Fibroblast of upper back skin (primary cell): ENCODE results near the gene PAX8.
A peak's percentile ranks its signal among the peaks of the same experiment; 100 is the strongest.

ENCODE experiments used
- DNase-seq: peaks from one replicate; pipeline ENCODE4 v3.0.0-alpha.2; 2013

The PAX8 gene

DNA sequence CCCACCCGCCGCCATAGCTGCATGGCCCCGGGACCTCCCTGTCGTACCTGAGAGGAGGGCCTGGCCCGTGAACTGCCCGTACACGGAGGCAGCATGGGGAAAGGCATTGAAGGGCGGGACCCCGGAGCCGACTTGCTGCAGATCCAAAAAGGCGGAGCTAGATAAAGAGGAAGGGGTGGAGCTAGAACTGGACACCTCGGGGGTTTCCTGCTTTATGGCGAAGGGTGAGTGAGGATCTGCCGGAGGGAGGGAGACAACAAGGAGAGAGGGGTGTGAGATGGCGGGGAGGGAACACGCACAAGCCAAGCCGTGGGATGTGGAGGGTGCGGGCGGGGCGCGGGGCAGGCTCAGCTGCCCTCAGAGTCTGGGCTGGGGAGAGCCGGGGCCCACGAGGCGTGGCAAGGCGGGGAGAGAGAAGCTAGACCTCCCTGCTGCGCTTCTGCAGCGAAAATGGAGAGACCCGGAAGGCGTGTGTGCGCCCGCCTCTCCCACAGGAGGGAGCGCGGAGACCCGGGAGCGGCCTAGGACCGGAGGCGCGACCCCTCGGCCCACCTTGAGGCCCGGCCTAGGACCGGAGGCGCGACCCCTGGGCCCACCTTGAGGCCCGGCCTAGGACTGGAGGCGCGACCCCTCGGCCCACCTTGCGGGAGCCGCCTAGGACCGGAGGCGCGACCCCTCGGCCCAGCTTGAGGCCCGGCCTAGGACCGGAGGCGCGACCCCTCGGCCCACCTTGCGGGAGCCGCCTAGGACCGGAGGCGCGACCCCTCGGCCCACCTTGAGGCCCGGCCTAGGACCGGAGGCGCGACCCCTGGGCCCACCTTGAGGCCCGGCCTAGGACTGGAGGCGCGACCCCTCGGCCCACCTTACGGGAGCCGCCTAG lies 43.1 kb downstream of the PAX8 start:
- peak; percentile 71 for DNase-seq

GRCh38 chr2:113234721-113235346 lies 43.9 kb downstream of the PAX8 start:
- DNase-seq: no peak

DNA sequence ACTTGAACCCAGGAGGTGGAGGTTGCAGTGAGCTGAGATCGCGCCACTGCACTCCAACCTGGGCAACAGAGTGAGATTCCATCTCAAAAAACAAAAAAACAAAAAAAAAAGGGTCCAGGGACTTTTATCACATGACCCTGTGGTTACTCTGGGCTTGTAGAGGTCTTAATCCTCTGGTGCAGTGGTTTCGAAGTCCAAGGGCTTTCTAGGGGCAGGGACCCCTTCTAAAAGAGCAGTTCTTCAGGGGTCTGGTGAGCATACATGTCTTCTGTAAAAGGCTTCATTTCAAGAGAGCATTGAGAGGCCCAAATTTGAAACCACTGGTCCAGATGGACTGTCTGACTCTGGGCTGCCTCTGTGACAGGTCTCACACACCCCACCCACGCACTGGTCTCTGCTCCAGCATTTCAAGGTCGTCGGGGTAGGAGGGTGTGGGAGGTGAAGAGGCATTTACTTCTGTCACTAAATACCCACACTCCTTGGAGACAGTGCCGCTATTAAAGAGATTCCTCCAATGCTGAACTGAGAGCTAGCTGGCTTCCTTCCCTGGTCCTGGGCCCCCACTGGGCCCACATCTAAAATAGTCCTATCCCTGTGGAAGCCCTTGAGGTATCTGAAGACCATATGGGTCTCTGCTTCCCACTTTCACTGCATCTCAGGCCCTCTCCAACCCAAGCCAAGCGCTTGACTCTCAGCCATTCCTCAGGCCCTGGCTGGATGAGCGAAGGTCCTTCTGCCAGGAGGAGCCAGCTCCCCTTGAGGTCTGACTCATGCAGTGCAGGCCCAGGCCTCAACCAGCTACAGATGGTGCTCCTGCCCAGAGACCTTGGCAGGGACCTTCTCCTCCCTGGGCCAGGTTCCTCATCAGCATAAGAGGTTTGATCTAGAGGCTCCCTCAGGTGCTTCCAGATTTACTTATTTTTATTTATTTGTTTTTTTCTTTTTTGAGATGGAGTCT lies 44.8 kb downstream of the PAX8 start:
- no peak for DNase-seq

- DNase-seq: no peak
Measured at GRCh38 chr2:113232740-113233139, 46.0 kb downstream of the PAX8 start.

GRCh38 chr2:113232123-113232522 lies 46.6 kb downstream of the PAX8 start:
- DNase-seq: no peak

DNA sequence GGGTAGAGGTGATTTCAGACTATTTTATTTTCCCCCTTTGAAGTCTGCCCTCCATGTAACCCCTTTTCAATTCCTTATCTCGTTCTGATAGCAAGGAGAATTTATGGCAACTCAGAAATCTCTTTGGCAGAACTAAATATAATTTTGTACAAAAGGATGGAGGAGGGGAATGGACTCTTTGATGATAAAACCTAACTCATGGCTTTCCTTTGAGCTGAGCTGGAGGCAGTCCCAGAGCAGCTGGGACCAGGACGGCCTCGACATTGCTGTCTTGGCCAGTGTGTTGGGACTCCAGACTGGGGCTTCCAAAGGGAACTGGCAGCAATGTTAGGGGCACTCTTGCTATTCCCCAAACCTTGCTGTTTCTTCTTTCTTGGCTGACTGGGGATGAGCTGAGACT lies 47.7 kb downstream of the PAX8 start:
- DNase-seq: no peak

- no peak for DNase-seq
Measured at GRCh38 chr2:113230531-113230930, 48.2 kb downstream of the PAX8 start.

DNA sequence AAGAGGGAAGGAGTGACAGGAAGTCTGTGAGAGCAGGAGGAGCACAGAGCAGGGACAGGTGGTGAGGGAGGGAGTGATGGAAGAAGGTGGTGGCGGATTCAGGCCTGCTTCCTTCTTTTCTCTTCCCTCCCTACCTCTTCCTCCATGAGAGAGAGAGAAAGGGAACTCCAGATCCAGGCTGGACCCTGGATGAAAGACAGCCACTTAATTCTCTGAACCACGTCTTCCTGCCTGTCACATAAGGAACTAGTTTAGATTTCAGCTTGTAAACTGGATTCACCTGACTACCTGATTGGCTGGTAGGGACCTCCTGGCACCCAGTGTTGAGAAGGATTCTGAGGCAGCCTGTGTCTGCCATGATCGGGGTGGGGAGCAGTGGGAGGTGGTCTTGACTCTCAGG lies 48.9 kb downstream of the PAX8 start:
- DNase-seq: no peak

DNA sequence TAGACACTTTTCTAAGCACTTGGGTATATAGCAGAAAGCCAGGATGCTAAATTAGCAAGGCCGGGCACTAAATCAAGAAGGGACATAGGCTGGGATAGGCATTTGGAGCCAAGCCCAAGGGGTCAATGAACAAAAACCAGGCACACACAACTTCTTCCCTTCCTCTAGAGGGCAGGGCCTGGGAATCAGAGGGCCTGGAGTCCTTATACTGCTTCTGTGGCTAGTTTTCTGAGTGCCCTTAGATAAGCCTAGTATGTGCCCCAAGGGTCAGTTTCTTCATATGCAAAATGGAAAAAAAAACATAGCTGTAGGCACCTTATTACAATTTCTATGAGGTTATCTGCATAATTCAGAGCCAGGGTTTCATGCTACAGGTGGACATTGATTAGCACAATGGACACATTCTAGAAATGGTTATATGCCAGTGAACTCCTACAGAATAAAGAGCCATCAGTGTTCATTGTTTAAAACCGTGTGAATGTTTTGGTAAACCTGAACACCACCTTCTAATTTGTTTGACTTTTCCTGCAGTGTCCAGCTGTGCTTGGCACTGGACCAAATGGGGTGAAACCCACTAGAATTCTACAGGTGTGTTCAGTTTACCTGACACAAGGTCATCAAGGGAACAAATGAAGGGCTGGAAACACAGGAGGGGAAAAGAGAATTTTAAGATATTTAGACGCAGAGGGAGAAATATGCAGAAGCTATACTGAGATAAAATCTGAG lies 49.6 kb downstream of the PAX8 start:
- no peak for DNase-seq

GRCh38 chr2:113228351-113228750 lies 50.4 kb downstream of the PAX8 start:
- no peak for DNase-seq

GRCh38 chr2:113227698-113228097 lies 51.0 kb downstream of the PAX8 start:
- no peak for DNase-seq

DNA sequence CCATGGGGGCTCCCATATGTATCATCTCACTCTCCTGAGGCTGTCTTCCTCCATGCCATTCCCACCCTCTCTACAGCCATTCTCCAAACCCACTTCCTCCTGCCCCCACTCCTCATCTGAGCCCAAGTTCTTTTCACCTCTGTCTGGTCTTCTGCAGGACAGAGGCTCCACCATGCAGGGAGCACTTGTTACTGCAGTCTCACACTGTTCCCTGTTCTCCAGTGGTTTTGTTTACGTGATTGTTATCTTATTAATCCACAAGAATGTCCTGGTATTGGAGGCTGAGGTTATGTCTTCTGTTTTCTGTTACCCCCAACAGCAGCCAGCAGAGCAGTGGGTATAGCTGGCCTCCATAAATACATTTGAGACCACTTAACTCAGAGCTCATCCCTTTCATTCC lies 51.4 kb downstream of the PAX8 start:
- no peak for DNase-seq

GRCh38 chr2:113226462-113226861 lies 52.3 kb downstream of the PAX8 start:
- no peak for DNase-seq

- DNase-seq: no peak
Measured at GRCh38 chr2:113225263-113226259, 53.2 kb downstream of the PAX8 start.

DNA sequence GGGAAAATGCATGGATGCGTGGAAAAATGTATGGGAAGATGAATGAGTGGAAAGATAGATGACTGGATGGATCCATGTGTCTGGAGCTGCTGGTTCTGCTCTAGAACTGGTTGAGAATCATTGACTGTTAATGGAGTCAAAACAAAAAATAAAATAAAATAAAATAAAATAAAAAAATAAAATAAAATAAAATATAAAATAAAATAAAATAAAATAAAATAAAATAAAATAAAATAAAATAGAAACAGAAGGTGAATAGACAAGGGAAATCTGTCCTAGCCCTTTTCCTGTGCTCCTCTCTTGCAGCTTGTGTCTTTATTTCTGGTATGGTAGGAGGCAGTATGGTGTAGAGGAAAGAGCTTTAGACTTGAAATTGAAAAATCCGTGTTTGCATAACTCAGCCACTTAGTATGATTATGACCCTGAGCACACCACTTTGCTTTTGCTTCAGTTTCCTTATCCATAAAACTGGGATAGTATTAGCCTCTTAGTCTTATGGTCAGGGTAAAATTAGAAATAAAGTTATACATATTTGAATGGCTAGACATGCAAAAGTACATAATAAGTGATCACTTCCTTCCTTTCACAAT lies 54.0 kb downstream of the PAX8 start:
- DNase-seq: no peak

- DNase-seq: no peak
Measured at GRCh38 chr2:113223813-113224212, 54.9 kb downstream of the PAX8 start.

DNA sequence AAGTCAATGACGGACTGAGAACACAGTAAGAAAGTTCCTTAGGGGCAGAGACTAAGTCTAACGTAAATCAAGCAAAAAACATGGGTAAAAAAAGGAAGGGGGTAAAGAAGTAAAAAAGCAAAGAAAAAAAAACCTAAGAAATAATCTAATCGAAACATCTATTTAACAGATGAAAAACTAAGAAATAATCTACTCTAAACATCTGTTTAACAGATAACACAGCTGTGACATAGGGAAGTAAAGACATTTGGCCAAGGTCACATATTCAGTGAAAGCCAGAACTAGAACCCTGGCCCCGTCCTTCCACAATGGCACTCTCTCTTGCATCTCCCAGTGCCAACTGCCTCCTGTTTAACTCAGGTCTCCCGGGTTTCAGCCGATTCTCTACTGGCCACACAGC lies 56.9 kb downstream of the PAX8 start:
- DNase-seq: no peak

DNA sequence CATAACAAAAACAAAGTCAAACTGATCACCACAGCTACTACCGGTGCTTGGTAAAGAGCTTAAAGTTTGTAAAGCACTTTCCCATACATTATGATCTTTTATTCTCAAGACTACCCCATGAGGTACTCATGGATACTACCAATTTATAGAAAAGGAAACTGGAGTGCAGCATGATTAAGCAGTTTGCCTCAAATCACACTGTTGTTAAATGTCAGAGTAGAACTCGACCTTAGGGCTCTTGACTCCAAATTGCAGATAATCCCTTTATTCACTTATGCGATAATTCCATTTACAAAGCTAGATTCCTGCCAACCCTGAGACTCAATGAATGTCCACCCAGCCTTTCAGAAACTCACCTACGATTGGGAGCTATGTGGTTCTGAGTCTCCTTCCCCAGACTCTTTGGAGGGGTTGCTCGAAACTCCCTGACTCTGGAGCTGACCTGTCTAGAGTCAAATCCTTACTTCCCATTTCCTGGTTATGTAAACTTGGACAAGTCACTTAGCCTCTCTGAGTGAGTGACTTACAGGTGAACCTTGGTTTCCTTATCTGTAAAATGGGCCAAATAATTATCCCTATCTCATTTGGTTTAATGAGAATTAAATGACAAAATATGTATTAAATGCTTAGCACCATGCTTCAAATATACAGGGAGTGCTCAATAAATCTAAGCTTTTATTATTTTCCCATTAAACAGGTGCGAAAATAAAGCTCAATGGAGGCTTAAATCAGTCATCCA lies 57.6 kb downstream of the PAX8 start:
- DNase-seq: no peak

DNA sequence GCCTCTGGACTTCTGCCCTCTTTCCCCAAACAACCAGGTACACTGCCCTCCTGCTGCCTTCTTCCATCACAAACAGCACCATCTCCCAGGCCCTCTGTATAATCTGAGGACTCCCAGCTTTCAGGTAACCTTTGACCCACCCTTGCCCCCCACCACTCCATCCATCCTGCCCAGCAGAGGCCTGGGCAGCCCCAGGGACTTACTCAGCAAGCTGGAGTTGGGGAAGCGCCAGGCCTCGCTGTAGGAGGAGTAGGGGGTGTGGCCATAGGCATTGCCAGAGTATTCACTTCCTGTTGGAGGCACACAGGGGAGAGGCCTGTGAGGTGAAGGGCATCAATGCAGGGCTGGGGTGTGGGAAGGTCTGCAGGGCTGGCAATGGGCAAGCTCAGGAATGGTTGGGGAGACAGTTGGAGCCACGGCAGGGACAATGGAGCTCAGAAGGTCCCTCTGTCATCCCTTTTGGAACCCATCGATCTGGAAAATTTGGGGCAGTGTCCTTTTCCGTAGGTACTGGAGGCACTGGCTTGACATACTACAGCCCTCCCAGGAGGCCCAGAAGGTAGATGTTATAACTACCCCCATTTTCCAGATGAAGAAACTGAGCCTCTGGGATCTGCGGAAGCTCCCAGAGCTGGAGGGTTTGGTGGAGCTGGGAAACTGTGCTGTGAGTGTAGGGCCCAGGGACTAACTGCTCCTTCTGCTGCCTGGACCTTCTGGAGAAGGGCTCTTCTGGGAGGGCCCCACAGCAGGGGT lies 58.7 kb downstream of the PAX8 start:
- peak; percentile 61 for DNase-seq

GRCh38 chr2:113219525-113219888 lies 59.2 kb downstream of the PAX8 start:
- DNase-seq: no peak
